Endothelial cell (in vitro differentiated cells): ENCODE data around the gene GLB1L2. TPM values are rescaled to one million over a fixed set of nuclear protein-coding genes. Genes with fewer than 3 reads are reported as not detected.

Experiments used
- DNase-seq: peaks from one replicate; pipeline ENCODE4 v3.0.0; 2021; ENCODE audit warnings: low spot score
- H3K27ac Mint-ChIP-seq: one replicate; pipeline ENCODE4 v1.8.0; 2021; ENCODE audit warnings: mixed read lengths, inconsistent platforms; ENCODE audit not compliant: unreplicated experiment
- H3K27me3 Mint-ChIP-seq: one replicate; pipeline ENCODE4 v1.8.0; 2021; ENCODE audit warnings: mild to moderate bottlenecking, moderate library complexity, mixed read lengths, inconsistent platforms; ENCODE audit not compliant: unreplicated experiment
- H3K36me3 Mint-ChIP-seq: one replicate; pipeline ENCODE4 v1.8.0; 2021; ENCODE audit warnings: mild to moderate bottlenecking, low read depth, mixed read lengths, inconsistent platforms; ENCODE audit not compliant: unreplicated experiment
- H3K4me1 Mint-ChIP-seq: one replicate; pipeline ENCODE4 v1.8.0; 2021; ENCODE audit warnings: mild to moderate bottlenecking, mixed read lengths, inconsistent platforms; ENCODE audit not compliant: unreplicated experiment
- H3K4me3 Mint-ChIP-seq: one replicate; pipeline ENCODE4 v1.8.0; 2021; ENCODE audit warnings: mild to moderate bottlenecking, mixed read lengths, inconsistent platforms; ENCODE audit not compliant: unreplicated experiment
- H3K9me3 Mint-ChIP-seq: one replicate; pipeline ENCODE4 v1.8.0; 2021; ENCODE audit warnings: mixed read lengths, inconsistent platforms; ENCODE audit not compliant: unreplicated experiment
- total RNA-seq: library from RNA; stranded (reverse); fragmentation: NEBNext Ultra II Directional; extraction: Animal tissue kit (Norgen Biotek cat#: 25700); gene quantifications from one replicate; pipeline ENCODE4 v1.2.1, GENCODE V29; 2021; ENCODE audit not compliant: unreplicated experiment
- TF ChIP-seq, protein P1 (sequence below): fragments of 200-600 bp; sonication (generic); IDR thresholded peaks from one replicate; pipeline ENCODE4 v1.5.0; 2021; ENCODE audit warnings: antibody characterized with exemption; ENCODE audit not compliant: unreplicated experiment

GLB1L2 gene
- total RNA-seq, 1 donor from 2014 or later: 5.0 TPM

DNA sequence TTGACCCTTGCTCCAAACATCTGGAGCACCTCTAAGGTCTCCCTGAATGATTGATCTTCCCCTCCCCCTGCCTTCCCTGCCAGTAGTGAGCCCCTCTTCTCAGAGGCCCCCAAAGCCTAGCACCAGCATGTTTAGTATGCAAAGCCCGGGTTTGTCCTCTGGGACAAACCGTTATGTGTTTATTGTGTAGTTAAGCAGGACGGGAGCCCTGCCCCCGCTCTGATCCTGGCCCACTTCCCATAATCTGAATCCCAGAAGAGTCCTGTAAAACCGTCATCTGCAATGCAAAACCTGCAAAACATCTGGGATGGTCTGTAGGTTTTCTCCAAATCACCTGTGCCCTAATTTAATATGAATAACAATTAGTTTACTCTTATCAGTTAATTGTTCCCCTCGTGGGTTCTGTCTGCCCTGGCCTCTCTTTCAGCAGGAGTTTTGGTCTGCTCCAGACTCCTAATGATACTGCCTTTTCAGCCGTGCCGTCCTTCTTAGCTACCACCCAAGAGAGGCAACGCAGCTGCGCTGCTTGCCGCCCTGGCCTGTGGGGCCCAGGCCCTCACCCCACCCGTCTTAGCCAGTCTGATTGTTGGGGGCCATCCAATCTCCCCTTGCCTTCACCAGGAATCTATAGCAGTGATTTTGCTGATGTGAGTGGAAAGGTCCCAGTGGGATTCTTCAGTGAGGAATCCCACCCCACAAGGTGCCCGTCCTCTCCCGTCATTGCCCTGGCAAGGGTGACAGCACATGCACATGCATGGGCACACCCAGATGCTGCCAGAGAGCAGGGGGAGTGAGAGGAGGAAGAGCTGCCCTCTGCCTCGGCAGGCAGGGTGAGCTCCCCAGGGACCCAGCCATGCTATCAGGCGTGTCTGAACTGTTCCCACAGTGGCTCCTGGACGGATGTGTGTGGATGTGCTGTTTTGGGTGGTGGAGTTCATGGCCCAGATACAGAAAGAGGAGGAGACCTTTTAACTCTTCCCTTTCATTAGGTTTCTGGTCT, 83.3 kb downstream of the GLB1L2 start:
- no peaks in the 10 kb centered on the region for H3K9me3 Mint-ChIP-seq
- DNase-seq: no peak
- H3K27me3 Mint-ChIP-seq: peaks cover 16% of the 10 kb centered on the region
- H3K4me1 Mint-ChIP-seq: peaks cover 35% of the 10 kb centered on the region
- TF ChIP-seq, protein P1, sequence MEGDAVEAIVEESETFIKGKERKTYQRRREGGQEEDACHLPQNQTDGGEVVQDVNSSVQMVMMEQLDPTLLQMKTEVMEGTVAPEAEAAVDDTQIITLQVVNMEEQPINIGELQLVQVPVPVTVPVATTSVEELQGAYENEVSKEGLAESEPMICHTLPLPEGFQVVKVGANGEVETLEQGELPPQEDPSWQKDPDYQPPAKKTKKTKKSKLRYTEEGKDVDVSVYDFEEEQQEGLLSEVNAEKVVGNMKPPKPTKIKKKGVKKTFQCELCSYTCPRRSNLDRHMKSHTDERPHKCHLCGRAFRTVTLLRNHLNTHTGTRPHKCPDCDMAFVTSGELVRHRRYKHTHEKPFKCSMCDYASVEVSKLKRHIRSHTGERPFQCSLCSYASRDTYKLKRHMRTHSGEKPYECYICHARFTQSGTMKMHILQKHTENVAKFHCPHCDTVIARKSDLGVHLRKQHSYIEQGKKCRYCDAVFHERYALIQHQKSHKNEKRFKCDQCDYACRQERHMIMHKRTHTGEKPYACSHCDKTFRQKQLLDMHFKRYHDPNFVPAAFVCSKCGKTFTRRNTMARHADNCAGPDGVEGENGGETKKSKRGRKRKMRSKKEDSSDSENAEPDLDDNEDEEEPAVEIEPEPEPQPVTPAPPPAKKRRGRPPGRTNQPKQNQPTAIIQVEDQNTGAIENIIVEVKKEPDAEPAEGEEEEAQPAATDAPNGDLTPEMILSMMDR: no peak
- no peak overlapping the region for H3K27ac Mint-ChIP-seq
- H3K36me3 Mint-ChIP-seq: peaks cover 7% of the 10 kb centered on the region
- H3K4me3 Mint-ChIP-seq: peak overlapping the region; percentile 40

DNA sequence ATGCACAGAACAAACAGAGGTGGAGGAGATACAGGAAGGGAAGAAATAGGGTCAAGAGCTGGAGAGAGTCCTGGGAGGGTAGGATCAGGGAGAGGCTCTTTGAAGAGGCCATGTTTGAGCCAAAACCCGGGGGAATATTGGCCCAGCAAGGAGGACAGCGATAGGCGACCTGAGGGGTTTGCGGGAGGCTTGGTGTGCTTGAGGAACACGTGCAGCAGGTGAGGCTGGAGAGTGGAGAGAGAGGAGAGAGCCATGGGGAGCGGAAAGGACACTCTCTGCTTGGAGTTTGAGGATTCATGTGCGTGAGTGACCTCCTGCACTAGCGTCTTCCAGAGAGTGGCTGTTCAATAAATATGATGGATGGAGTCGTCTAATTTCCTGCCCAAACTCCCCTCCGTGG, 84.9 kb downstream of the GLB1L2 start:
- no peak overlapping the region for H3K27ac Mint-ChIP-seq
- no peak for DNase-seq

DNA sequence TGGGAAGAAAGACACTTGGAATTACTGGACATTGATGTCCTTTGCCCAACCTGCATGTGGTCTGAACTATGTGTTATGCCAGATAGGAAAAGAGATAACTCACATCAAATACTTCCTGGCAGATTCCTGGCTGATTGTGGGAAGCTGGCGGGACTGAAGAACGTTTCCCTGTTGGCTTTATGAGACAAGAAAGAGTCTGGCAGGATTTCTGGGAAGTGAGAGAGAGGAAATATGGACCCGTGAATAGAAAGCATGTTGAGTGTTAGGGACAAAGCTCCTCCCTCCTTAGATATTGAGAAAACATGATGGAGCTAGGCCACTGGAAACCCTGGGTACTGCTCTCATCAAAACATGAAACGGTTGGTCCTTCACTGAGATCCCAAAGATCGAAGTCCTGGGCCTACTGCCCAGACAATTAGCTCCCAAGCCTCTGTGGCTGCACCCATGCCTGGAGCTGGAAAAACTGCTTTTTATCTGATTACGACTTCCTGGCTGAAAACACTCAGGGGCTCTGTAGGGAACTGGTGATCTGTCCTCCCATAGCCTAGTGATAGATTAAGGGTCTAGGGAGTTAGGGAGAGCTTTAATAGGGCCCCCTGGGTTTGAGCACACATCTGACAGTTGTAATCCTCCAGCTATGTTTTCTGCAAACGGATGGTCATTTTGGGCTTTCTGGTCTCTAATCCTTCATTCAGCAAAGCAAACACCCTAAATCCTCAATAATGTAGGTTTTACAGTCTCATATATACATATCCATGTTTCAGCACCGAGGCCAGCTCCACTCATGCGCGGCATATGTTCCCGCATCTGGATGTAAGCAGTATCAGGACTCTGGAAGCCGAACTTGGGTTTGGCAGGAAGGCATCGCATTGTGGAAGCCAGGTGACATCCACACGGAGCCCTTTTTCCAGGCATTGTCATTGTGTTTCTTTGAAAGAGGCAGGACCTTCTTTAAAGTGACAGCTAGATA, 86.4 kb downstream of the GLB1L2 start:
- Mint-ChIP-seq H3K36me3 (peaks cover 7% of the 10 kb centered on the region), H3K27me3 (peaks cover 11% of the 10 kb centered on the region), H3K27ac (no peak overlapping the region), H3K4me1 (peaks cover 26% of the 10 kb centered on the region), H3K4me3 (no peak overlapping the region), H3K9me3 (no peaks in the 10 kb centered on the region)
- DNase-seq: peak; percentile 51
- TF ChIP-seq, protein P1: no peak

More for the DNA sequence above, 84.9 kb downstream of the GLB1L2 start:
- H3K4me3 Mint-ChIP-seq: no peak overlapping the region
- H3K9me3 Mint-ChIP-seq: no peaks in the 10 kb centered on the region
- TF ChIP-seq, protein P1: no peak
- H3K4me1 Mint-ChIP-seq: peaks cover 28% of the 10 kb centered on the region
- peaks cover 10% of the 10 kb centered on the region for H3K27me3 Mint-ChIP-seq
- peaks cover 7% of the 10 kb centered on the region for H3K36me3 Mint-ChIP-seq

DNA sequence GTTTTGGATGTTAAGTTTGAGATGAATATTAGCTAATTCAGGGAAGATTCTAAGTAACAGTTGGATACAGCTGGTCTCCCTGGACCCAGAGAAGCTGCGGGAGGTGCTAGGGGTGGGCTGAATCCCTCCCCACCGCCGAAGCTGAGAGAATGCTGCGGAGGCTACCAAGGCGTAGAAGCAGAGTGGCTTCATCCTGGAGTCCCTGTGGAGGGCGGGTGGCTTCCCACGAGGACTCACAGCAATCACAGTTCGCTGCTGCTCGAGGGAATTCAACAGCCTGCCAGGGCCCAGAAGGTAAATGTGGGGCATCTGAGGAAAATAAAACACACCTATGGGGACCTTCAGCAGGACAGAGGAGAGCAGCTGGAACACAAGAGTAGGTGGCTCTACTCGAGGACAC, 91.3 kb downstream of the GLB1L2 start:
- H3K36me3 Mint-ChIP-seq: peaks cover 7% of the 10 kb centered on the region
- H3K4me1 Mint-ChIP-seq: peaks cover 16% of the 10 kb centered on the region
- no peak overlapping the region for H3K27ac Mint-ChIP-seq
- no peaks in the 10 kb centered on the region for H3K9me3 Mint-ChIP-seq
- TF ChIP-seq, protein P1: no peak
- H3K4me3 Mint-ChIP-seq: no peak overlapping the region
- no peak for DNase-seq
- peaks cover 5% of the 10 kb centered on the region for H3K27me3 Mint-ChIP-seq
